Stimulated activated CD4-positive, alpha-beta T cell treated with anti-CD3 and anti-CD28 coated beads, Interleukin-4, amount 100 ng/mL, for 24 hours (primary cell): ENCODE results near the gene PTCH1.

ENCODE experiments used
- DNase-seq: peaks from one replicate; pipeline ENCODE4 v3.0.0-alpha.2; 2020

Gene PTCH1

DNA sequence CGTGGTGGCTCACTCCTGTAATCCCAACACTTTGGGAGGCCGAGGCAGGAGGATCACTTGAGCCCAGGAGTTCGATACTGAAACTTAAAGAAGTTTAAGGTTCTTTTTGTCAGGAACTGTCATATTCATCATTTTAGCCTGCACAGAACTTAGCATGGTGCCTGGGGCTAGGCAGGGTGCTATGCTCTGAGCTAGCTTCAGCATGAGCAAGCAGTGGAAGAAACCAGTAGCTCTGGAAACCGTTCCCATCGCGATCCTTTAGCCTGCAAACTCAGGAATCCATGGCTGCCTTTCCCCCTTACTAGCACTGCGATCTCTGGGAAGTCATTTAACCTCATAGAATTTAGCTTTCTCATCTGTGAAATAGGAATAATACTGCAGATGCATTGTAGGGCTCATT is 80.4 kb downstream of the PTCH1 start:
- no peak for DNase-seq

DNA sequence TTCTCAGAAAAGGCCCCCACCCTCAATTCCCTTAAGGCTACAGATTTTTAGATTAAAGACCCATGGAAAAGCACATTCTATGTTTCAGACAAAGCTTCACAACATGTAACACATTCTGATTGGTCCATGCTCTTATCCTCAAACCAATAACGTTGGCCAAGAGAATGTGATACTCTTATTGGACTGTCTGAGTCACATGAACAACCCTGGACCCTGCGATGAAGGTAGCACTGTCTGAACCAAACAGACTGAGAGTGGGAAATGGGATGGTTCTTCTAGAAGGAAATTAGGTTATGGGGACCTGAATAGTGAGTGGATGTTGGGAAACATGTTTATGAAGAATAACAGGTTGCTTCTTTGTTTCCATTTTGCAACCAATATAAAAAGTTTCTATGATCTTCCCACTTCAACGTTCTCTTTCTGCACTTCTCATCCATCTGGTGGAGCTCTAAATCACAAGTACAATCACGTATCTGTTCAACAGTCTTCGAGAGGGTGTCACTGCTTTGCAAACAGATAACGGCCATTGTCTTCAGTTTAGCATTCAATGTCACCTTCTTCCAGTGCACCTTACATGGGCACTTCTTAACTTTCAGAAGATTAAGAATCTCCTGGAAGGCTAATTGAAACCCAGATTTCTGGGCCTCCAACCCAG is 81.6 kb downstream of the PTCH1 start:
- no peak for DNase-seq

DNA sequence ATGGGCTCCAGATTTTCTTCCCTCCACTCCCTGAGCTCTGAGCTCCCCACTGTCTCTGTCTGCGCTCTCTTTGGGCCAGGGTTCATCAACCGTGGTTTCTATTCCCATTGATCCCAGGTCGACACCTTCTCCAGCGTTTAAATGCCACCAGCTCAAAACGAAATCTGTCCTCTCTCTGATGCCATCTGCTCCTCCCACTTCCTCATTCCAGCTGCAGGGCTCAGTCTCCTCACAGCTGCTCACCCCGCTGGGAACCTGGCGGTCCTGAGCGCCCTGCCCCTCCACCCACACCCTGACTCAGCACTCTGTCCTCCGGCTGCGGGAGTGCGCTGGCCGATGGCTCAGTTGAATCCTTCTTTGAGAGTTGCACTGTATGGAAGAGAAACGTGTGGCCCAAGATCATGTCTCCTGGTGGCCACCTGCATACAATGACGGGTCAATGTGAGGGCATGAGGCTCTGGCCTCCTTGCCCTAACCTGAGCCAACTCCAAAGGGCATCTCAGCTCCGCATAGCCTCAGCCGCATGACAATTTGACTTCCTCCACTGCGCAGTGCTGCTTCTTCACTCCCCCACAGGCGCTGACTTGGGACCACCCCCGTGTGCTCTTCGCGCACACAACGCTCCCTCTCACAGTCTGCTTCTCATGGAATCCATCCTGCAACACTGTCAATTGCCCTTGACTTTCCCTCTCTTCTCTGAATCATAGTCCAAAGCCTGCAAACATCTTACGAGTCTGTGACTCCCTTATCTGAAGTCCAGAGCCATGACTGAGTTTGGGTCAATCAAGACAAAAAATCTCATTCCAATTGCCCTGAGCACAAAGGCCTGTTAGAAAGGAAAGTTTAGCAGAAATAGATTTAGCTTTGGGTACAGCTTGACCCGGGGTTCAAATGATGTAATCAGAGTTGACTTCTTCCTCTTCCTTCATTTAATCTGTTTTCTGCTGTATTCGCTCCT is 82.4 kb downstream of the PTCH1 start:
- no peak for DNase-seq

GRCh38 chr9:95433096-95433819 is 83.5 kb downstream of the PTCH1 start:
- DNase-seq = no peak

DNA sequence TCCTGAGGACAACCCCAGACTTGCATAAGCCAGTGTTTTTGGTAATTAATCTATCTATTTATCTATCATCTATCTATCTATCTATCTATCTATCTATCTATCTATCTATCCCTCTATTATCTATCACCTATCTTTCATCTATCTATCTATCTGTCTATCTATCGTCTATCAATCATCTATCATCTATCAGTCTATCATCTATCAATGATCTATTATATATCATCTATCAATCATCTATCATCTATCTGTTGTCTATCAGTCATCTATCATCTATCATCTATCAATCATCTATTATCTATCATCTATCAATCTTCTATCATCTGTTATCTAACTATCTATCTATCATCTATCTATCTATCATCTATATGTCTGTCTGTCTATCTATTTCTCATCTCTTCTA is 85.5 kb downstream of the PTCH1 start:
- no peak for DNase-seq

- no peak for DNase-seq
Observed at GRCh38 chr9:95429948-95430620, 86.7 kb downstream of the PTCH1 start.

DNA sequence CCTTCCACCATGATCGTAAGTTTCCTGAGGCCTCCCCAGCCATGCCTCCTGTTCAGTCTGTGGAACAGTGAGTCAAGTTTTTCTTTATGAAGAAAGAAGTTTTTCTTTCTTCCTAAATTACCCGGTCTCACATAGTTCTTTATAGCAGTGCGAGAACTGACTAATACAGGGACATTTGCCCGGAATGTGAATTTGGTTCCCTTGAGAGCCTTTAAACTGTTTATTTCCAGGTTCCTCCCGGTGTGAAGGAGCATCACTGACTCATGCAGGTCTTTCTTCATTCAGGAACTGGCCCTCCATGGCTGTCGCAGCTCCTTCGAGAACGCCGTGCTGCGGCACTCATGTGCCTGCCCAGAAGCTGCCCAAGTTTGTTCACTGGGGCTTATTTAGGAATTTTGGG is 87.7 kb downstream of the PTCH1 start:
- DNase-seq = no peak

- DNase-seq = no peak
Observed at GRCh38 chr9:95425910-95426551, 90.7 kb downstream of the PTCH1 start.

GRCh38 chr9:95422650-95423049 is 94.1 kb downstream of the PTCH1 start:
- no peak for DNase-seq

- DNase-seq = no peak
Observed at GRCh38 chr9:95420518-95420917, 96.3 kb downstream of the PTCH1 start.

DNA sequence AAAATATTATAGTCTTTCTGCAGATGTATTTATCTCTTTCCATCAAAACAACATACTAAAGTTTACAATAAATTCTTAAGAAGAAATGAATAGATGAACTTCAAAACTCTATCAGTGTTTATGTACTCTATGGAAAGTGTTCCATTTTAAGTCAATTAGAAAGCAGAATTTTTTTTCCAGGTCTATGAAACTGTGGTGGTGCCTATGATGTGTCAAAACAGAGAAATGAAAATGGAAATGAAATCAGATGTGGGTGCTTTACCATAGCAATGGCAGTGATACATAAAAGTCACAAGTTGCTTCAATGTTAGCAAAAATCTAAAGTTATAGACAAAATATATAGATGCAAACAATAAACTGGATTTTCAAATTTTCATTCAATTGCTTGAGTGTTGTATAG is 97.3 kb downstream of the PTCH1 start:
- DNase-seq = no peak

- DNase-seq = no peak
Observed at GRCh38 chr9:95415158-95415557, 101.6 kb downstream of the PTCH1 start.

DNA sequence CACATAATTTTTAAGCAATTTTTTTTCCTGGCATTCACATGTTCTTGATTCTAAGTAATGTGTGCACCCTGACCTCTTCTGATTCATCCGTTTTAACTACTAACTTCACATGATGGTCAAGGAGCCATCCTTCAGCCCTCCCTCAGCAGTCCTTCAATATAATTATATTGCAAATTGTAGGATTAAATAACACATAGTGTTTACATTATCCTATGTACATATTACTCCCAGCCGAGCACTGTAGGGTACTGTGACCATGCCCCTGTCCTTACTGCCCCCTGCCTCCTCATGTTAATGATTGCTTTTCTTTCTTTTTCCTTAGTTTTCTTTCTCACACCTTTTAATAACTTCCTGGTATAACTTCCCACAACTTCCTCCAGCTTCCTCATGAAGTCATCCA is 103.0 kb downstream of the PTCH1 start:
- no peak for DNase-seq

- no peak for DNase-seq
Observed at GRCh38 chr9:95411054-95411892, 105.5 kb downstream of the PTCH1 start.

GRCh38 chr9:95409650-95410426 is 106.9 kb downstream of the PTCH1 start:
- no peak for DNase-seq

DNA sequence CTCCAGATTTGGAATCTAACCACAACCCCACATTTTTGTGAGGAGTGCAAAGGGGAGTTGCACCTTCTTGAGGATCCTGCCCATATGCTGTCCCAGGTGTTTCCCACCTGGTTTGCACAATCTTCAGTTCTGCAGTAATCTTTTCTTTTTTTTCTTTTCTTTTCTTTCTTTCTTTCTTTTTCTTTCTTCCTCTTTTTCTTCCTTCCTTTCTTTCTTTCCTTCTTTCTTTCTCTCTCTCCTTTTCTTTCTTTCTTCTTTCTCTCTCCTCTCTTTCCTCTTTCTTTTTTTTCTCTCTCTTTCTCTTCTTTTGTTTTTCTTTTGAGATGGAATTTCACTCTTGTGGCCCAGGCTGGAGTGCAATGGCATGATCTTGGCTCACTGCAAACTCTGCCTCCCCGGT is 109.2 kb downstream of the PTCH1 start:
- DNase-seq = no peak

DNA sequence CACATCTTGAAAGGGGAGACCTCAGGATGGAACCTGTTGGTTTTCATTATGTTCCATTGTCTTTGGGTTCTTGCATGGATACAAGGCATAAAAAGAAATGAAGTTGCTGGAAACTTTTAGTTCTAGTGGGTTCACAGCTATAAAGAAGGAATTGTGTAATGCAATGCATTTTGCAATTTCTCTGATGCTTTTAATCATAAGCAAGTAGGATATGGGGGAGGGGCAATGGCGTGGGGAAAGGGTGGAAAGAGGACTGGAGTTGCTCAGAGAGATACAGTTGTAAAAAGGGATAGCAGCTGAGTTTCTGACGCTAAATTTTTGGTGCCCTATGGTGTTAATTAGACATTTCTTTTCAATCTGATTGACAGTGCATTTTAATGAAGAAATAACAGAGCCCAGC is 110.7 kb downstream of the PTCH1 start:
- DNase-seq = no peak

DNA sequence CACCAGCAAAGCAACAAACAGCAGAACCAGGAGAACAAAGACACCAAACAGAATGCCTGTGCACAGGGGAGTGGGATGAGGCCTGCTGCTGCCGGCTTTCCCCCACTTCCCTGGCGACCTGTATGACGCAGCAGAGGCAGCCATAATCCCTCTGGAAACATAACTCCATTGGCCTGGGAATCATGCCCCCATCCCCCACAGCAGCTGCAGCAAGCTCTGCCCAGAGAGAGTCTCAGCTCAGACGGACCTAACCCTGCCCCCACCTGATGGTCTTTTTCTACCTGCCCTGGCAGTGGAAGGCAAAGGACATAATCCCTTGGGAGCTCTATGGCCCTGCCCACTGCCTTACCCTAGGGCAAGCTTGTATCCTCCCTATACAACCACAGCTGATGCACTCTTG is 117.5 kb downstream of the PTCH1 start:
- no peak for DNase-seq
